GM12872 (cell line): ENCODE results near the gene STARD10.

Source experiments
- TF ChIP-seq, protein P1 (sequence below): IDR thresholded peaks from 3 replicates; pipeline ENCODE4 v1.5.1; 2011; ENCODE audit warnings: low read depth, mild to moderate bottlenecking, low read length, moderate library complexity; ENCODE audit not compliant: insufficient read depth

Gene STARD10

DNA sequence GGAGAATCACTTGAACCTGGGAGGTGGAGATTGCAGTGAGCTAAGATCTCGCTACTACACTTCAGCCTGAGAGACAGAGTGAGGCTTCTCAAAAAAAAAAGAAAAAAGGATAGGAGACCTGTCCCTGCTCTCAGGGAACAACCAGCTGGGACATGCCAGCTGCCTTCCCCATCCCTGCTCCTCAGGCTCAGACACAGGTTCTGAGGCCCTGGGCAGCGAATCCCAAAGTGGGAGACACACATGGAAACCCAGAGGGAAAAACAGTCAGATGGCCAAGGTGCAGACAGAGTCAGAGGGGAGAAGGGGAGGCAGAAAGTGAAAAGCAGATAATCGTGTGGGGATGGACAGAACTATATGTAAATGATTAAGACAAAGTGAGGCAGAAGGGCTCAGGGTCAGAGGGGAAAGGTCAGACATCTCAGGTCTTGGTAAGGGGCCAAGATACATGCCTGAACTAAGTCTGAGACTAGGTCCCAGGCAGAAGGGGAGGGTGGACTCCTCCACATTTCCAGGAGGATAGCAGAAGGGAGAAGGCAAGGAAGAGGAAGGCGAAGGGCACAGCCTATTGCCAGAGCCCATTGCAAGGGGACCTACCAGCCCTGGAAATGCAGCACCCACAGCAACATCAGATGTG, 14.2 kb downstream of the STARD10 start:
- TF ChIP-seq, protein P1, sequence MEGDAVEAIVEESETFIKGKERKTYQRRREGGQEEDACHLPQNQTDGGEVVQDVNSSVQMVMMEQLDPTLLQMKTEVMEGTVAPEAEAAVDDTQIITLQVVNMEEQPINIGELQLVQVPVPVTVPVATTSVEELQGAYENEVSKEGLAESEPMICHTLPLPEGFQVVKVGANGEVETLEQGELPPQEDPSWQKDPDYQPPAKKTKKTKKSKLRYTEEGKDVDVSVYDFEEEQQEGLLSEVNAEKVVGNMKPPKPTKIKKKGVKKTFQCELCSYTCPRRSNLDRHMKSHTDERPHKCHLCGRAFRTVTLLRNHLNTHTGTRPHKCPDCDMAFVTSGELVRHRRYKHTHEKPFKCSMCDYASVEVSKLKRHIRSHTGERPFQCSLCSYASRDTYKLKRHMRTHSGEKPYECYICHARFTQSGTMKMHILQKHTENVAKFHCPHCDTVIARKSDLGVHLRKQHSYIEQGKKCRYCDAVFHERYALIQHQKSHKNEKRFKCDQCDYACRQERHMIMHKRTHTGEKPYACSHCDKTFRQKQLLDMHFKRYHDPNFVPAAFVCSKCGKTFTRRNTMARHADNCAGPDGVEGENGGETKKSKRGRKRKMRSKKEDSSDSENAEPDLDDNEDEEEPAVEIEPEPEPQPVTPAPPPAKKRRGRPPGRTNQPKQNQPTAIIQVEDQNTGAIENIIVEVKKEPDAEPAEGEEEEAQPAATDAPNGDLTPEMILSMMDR: no peak

DNA sequence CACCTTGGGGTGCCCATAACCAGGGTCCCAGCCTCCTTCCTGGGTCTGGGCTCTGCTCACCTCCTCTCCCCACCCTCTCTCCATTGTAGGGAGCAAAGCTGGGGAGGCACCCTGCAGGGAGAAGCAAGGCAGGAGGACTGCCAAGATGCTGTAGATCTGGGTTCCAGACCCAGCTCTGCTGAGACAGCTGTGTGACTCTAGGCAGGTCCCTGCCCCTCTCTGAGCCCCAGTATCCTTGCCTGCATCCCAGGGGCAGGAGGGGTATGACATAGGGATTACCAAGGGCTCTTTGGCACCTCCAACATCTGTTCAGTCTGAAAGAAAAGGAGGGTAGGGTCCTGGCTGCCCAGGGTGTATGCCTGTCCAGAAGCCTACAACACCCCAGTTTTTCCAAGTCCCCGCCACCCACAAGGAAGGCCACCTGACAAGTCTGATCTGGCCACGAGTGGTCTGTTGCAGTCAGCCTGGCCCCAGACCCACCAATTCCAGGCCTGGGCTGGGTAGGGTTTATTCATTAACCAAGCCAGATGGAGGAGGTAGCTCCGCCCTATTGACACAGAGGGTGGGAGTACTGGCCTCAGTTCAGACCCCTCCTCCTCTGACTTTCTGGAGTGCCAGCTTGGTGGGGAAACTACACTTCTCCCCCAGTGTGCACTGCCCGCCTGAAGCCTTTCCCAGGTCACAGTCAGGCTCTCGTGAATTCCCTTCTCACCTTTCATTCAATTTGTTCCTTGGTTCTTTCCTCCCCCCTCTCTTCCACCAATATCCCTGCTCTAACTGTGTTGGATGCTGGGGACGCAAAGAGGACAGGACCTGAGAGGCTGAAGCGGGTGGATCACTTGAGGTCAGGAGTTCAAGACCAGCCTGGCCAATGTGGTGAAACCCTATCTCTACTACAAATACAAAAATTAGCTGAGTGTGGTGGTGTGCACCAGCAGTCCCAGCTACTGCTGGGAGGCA, 15.0 kb downstream of the STARD10 start:
- TF ChIP-seq, protein P1: no peak

DNA sequence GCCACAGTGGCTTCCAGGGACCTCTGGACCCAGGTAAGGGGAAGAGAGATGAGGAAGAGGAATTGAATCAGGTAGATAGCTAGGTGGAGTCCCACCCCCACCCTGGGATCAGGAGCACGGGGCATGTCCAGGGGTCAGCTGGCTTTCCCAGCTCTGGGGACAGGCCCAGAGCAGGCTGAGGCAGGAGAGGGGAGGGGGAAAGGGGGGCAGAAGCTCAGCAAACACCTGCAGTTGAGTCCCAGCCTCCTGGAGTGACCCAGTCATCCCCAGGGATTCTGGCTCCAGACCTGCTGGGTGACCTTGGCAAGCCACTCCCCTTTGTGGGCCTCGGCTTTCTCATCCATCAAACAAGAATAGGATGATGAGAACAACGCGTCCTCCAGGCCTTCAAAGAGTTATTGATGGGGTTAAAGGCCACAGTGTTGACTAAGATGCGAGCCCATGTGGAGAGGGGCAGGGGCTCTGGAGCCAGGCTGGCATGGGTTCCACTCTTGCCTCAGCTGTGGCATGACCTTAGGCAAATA, 16.0 kb downstream of the STARD10 start:
- TF ChIP-seq, protein P1: no peak

DNA sequence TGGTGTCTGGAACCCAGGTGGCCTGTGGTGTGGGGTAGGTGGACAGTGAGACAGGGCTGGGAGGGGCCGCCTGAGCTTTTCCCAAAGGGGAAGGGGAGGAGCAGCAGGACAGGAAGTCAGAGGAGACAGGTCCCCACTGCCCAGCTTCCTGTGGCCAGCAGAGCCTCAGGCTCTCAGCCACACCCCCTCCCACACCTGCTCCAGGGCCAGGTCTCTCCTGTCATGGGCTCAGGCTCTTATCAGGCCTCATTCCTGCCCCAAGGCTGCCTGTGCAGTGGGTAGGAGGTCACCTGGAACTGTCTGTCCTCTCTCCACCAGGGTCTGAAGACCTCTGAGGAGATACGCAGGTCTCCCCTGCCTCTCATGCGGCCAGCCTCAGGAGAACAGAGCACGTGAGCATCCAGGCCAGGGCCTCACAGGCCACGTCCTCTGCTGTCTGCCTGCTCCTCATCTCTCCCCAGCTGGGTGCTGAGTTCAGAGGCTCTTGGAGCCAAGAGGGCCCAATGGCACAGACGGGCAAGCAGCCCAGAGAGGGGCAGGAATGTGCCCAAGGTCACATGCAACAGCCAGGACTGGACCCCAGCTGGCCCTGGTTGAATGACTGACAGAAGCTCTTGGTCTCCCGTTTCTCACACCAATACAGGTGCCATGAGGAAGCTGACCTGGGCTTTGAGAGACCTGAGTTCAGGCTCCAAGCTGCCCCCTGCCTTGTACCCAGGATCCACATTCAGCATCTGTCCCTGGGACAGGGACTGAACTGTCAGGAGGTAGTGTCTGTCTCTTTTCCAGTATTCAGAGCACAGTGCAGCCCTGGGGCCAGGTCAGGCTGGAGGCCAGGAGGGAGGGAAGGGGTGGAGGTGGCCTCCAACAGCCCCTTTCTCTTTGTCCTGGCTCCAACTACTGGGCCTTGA, 16.7 kb downstream of the STARD10 start:
- TF ChIP-seq, protein P1: no peak

DNA sequence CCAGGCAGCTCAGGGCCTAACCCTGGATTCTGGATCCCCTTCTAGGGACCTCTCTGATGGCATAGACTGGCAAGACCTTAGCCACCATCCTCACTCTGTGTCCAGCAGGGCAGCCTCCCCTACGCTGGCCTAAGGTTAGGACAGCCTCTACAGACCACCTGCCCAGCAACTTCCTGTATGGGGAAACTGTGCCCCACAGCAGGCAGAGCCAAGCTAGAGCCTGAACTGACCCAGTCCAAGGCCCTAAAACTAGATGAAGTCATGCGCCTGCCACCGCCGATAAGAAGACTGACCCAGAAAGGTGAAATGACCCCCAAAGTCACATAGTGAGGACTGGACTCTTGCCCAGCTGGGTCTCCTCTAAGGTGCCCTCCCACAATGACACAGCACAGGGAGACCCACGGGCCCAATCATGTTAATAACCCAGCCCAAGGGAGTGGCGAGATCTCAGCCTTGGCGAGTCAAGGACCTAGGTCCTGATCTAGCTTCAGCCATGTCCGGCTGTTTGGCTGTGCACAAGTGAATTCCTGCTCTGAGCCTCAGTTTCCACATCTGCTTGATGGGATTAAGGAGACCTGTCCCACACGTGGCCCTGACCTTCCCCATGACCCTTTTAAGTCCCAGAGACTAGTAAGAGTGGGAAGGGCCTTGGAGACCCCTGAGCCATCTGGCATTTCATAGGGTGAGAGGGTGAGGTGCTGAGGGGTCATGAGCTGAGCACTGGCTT, 17.6 kb downstream of the STARD10 start:
- TF ChIP-seq, protein P1: no peak

DNA sequence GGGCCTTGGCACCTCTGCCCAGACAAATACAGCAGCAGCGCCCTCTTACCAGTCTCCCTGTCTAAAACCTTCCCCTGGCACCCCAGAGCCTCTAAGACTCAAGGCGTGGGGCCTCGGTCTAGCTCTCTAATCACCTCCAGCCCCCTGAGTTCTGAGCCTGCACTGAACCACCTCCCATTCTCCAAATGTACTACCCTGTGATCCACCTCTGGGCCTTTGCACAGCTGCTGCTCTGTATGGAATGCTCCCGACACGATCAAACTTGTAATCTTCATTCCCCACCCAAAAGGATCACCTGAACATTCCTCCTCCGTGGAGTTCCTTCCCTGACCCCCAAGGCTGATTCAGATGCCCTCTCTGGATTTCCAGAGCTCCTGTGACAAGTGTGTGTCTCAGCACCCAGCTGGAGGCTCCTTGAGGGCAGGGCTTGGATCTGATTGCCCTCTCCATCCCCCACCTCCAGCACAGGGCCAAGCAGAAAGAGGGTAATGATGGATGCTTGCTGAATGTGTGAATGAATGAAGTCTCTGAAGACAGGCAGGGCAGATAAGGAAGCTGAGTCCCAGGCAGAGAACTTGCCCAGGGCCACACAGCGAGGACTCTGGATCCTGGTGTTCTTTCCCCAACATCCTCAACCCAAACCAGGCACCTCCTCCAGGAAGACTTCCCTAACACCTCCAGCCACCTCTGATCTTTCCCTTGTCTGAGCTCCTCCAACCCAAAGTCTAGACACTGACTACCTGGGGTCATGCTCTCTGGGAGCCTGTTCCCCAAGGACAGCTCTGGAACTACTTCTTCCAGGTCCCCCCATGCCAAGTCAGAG, 18.3 kb downstream of the STARD10 start:
- TF ChIP-seq, protein P1: no peak
